ENCODE measurements around the gene BAG5.
"Not testable (repeated sequence)": the region's sequence is repeated elsewhere in the genome, so short reads cannot be mapped to it uniquely, and the experiment has no call there.

BAG5 gene

DNA sequence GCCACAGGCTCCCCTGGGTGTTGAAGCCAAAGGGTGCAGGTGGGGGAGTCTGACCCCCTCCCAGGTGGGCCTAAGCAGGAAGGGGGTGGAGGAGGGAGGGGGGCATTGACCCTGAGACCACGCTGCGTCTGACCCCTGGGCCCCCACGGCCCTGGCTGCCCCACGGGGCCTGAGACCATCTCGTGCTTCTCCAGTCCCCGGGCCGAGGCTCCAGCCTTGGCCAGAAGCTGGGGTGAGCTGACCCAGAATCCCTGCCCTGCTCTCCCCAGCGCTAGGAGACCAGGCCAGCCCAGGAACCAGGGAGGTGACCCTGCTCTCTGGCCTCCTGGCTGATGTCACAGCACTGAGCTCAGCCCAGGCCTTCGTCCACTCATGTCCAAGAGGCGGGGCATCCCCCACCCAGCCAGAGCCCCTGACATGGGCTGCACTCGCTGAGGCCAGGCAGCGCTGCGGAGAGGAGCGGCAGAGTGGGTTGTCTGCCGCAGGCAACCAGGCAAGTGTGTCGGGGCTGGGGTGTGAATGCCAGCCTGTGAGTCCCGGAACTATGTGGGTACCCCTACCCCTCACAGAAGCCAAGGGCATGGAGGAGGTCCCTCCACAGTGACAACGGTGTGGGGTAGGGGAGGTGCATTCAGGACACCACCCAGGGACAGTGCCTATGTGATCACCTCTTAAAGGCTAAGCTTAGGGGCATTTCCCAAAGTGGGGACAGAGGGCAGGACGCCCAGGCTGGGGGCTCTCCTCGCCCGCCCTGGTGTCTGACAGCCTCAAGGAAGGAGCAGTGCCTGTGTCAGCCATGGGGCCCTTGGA, 27.2 kb downstream of the BAG5 start:
- in situ Hi-C loops (cut with HindIII; ENCODE audit: low sequenced_read_pairs): no loop called here

DNA sequence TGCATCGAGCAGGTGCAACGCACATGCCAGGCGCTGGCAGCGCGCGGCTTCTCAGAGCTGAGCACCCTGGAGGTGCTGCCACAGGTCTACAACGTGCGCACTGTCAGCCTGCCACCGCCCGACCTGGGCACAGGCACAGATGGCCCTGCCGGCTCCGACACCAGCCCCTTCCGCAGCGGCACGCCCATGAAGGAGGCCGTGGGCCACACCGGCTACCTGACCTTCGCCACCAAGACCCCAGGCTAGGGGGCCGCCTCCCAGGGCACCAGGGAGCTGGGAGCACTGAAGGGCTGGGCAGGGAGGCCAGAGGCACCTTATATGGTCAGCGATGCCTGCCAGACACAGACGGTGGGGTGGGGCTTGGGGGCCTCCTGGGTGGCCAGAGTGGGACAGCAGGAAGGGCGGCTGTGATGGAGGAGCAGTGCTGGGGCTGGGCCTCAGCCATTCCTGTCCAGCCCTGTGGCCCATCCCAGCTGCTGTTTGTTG, 27.8 kb downstream of the BAG5 start:
- in situ Hi-C loops (cut with HindIII; ENCODE audit: low sequenced_read_pairs): no loop called here

DNA sequence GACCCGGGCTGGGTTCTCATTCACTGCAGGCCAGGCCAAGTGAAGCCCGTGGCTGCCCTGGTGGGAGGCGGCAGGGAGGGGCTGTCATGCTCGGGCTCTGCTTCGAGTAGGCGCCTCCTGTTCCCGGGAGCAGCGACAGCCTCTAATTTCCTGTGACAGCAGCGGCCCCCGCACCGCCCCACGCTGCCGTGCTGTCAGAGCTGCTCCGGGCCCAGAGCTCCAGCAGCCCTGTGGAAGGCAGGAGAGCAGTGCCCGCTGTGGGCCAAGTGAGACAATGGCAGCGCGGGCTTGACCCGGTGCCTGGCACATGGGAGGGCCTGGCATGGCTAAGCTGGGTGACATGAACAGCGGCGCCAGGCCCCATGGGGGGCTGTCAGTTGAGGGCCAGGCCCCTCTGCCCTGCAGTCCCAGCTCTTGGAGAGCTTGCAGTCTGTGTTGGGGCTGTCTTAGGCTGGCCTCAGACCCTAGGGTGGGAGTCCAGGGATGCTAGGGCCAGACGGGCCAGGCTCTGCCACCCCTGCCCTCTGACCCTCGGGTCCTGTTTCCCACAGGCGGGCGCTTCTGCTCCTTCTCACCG, 28.4 kb downstream of the BAG5 start:
- in situ Hi-C loops (cut with HindIII; ENCODE audit: low sequenced_read_pairs): no loop called here

DNA sequence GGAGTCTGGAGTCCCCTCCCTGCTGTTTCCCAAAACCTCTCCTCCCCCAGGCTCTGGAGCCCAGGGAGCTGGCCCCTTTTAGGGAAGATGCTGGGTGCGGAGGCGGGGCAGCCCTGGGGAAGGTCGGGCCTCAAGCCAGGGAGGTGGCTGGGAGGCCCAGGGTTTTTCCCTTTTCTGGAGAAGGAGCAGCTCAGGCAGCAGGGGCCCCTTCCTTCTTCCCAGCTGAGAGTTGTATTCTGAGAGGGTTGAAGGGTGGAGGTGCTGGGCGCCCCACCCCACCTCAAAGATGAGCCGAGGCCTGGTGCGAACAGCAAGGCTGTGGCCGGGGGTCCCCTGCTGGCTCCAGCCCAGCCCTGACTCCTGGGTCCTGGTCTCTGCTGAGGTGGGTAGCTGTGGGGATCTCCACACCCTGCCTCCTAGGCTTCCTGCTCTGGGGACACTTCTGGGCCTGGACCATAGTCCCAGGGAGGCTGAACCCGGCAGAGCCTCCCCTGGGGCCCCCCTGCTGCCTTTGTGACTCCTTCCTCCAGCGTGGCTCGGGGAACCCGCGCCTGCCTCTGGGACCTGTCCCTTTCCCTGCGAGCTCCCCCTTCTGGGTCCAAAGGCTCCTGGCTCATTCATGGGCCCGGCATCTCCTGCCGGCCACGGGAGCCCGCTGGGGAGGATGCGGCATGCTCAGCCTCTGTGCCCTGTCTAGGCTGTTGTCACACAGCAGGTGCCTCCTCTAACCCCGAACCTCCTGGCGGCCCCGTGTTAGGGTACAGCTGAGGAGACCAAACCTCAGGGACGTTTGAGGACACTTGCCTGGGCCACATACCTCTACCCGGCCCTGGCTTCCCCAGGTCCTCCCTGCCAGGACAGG, 29.1 kb downstream of the BAG5 start:
- in situ Hi-C loops (cut with HindIII; ENCODE audit: low sequenced_read_pairs): no loop called here

DNA sequence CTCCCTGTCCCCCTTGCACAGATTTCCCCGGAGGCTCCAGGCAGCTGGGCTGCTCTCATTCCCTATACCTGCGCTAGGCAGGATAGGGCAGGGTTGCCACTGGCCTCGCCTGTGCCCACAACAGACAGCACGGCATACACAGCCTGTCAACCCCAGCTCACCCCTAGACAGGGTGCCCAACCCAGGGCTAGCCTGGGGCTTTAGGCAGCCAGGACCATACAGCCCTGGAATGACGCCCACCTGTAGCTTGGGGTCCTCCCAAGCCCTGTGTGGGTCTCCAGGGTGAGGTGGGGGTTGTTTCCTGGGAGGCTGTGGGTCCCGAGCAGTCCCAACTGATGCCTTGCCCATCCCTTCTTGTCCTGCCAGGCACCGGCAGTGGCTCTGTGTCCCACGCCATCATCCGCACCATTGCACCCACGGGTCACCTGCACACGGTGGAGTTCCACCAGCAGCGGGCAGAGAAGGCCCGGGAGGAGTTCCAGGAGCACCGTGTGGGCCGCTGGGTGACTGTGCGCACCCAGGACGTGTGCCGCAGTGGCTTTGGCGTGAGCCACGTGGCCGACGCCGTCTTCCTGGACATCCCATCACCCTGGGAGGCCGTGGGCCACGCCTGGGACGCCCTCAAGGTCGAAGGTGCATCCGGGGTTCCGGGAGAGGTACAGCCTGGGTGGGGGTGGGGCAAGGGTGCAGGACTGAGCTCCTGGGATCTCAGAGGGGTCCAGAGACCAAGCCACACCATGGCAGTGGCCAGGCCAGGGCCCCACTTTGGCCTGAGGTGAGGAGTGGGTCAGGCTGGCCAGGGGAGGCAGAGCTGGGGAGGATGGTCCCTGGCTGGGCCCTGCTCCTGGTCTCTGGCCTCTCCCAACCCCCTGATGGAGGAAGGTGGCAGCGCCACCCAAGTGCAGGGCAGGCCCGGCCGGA, 30.0 kb downstream of the BAG5 start:
- in situ Hi-C loops (cut with HindIII; ENCODE audit: low sequenced_read_pairs): no loop called here

DNA sequence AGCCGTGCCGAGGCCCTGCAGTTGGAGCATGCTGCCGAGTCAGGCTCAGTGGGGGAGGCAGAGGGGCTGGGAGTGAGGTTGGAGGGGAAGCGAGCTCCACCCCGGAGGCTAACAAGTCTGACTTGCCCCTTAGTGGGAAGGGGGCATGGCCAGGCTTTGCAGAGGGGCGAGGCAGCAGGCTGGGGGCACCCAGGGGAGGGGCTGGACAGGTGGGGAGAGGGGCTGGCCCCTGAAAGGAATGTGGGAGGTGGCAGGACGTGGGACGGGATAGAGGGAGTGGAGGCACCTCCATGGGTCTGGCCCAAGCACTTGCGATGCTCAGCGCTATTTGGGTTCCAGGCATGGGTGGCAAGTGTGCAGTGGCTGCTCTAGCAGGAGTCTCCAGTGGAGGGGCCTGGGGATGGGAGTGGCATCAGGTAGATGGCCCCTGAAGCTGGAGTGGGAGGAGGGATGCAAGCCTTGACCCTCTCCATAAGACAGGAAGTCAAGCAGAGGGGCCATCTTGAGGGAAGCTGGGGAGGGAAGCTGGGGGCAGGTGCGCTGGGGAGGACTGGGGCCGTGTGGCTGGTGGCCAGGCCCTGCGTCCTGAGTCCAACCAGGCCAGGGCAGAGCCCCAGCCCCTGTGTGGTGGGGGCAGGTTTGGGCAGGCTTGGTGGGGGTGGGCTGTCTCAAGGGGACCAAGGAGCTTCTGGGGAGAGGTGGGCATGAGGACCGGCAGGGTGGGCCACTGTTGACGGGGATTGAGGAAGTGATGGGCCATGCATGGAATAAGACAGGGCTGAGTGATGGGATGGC, 30.8 kb downstream of the BAG5 start:
- in situ Hi-C loops (cut with HindIII; ENCODE audit: low sequenced_read_pairs): no loop called here

DNA sequence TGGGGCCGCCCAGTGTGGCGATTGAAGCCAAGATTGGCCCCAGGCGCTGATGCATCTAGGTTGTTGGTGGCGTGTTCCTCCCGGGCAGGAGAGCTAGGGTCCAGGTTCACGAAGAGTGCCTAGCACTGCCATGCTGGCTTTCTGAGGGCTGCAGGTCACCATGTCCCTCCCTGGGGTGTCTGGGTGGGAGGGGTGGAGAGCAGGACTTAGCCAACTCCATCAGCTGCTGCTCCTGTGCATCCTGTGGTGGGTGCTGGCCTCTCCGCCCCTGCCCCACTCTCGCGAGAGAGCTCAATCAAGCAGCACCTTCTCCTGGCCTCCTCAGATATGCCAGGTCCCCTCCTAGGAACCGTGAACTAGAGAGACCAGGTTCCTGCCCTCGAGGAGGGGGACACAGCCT, 31.6 kb downstream of the BAG5 start:
- in situ Hi-C loops (cut with HindIII; ENCODE audit: low sequenced_read_pairs): no loop called here

DNA sequence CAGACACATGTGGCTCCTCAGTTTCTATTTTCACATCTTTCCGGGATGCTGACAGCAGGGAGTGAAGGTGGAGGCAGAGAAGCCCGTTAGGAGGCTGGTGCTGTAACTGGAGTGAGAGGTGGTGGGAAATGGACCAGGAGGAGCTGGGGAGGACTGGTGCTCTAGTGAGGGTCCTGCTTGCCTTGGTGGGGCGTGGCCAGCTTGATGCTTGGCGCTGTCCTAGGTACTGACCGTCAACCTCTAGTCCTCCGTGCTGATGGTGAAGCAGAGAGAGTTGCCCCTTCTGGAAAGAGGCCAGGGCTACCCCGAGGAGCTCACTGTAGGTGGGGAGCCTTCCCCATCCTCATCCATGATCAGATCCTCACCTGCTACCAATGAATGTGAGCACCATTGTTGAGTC, 32.1 kb downstream of the BAG5 start:
- in situ Hi-C loops (cut with HindIII; ENCODE audit: low sequenced_read_pairs): no loop called here

DNA sequence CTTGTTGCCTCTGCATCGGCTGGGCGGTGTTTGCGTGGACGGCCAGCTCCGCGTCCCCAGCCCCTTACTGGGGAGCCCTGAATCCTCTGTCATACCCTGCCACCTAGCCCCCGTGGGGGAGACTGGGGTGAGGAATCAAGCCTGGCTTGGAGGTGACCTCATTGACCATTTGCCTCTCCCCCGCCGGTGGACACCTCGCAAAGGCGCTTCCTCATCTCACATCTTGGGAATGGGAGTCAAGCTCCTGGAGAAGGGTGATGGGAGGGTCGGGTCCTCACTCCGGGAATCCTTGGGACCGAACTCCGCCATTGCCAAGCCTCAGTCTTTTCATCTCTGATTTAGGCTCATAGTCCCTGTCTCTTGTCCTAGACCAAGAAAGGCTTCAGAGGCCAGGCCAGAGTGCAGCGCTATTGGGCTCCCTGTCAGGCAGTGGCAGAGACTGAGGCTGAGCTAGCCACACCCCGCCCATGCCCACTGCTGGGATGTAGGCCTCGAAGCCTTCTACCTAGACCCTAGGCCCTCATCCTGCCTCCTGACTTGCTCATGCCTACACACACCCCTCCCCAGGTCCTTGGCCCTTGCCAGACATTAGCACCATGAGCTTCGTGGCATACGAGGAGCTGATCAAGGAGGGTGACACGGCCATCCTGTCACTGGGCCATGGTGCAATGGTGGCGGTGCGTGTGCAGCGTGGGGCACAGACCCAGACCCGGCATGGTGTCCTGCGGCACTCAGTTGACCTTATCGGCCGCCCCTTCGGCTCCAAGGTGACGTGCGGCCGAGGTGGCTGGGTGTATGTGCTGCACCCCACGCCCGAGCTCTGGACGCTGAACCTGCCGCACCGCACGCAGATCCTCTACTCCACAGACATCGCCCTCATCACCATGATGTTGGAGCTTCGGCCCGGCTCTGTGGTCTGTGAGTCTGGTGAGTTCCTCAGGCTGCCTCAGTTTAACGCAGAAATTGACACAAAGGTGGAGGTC, 32.8 kb downstream of the BAG5 start:
- in situ Hi-C loops (cut with HindIII; ENCODE audit: low sequenced_read_pairs): no loop called here

DNA sequence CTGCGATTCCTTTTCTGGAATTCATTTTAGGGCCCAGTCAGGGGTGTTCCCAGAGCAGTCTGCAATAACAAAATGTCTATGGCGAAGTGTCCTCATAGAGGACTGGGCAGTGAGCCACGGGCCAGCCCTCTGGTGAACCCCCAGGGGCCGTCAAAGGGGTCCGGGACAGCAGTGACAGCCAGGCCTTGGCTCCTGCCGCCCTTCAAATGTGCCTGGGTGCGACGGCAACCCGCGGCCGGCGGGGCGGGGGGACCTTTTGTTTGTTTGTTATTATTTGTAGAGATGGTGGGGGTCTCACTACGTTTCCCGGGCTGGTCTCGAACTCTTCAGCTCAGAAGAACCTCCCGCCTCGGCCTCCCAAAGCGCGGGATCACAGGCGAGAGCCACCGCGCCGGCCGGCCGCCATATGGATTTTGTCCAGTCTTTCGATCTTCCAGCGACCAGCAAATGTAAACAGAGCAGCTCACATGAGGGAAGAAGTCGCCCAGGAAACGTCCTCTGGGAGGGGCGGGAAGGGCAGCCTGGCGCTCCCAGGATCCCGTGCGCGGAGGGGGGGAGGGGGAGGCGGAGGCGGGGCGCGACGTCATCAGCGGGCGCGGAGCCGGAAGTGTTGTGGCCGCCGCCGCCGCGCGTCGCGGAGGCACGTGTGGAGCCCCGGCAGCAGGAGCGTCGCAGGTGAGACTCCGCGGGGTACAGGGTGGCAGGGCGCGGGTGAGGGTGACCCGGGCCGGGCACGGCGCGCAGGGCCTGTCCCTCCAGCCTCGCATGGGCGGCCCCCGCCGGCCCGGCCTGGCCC, 33.7 kb downstream of the BAG5 start, which contains the start of gene TRMT61A:
TRMT61A (plus strand) TSS at position 610 of the 796 bp plus-strand sequence. CDS start 783 bp downstream, outside the sequence.
- in situ Hi-C loops (cut with HindIII; ENCODE audit: low sequenced_read_pairs): no loop called here

DNA sequence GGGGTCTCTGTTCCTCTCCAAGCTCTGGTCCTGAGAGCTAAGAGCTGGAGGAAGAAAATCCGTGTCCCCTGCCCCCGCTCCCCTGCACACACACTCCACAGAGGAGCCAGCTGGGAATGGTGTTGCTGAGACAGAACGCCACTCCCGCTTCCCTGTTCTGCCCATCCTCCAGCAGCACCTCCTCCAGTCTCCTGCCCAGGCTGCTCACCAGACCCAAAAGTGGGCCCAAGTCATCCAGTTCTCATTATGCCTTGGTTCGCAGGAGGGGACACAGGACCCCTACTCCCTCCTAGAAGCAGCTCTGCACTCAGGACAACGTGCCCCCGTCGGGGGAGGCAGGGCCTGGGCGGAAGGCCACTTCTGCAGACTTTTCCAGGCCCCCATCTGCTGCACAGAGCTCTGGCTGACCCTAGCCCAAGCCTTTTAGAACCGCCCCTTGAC, 34.3 kb downstream of the BAG5 start:
- in situ Hi-C loops (cut with HindIII; ENCODE audit: low sequenced_read_pairs): no loop called here

DNA sequence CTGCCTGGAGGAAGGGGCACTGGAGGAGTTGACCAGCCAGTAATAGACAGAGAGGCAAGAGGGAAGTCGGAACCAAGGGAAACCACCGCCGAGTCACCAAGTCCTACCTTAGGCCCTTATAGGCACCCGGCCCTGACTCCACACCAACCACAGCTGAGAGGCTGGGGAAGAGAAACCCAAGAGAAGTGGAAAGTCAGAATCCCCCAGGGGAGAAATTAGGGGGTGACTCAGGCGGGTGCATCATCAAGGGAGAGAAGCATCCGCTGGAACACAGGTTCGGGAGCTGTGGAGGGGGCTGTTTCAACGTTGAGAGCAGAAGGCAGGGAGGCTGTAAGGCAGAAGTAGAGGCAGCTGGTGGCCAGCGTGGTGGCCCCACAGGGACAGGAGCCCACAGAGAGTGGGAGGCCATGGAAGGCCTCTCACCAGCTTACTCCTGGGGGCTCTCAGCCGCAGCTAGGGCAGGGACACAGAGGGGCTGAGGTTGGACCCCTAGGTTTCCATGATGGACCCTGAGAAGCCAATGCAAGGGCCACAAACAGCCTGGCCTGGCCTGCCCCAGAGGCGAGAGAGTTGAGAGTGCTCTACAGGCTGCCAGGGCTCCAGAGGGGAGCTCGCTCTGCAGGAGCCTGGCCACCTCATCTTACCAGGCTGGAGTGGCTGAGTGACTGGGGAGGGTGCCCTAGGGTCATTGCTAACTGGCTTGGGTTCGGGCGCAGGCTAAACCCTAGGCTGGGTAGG, 34.9 kb downstream of the BAG5 start:
- in situ Hi-C loops (cut with HindIII; ENCODE audit: low sequenced_read_pairs): no loop called here

DNA sequence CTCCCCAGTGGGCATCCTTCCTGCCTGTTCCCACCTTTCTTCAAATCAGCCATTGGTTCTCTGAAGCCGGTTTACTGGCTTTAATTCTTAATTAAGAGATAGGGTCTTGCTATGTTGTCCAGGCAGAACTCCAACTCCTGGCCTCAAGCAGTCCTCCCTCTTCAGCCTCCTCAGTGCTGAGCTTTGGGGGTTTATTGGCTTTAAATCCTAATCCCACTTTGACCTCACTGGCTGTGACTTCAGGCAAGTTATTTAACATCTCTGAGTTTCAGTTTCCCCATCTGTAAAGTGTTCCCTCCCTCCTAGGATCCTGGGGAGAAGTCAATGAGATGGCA, 35.6 kb downstream of the BAG5 start:
- in situ Hi-C loops (cut with HindIII; ENCODE audit: low sequenced_read_pairs): no loop called here

DNA sequence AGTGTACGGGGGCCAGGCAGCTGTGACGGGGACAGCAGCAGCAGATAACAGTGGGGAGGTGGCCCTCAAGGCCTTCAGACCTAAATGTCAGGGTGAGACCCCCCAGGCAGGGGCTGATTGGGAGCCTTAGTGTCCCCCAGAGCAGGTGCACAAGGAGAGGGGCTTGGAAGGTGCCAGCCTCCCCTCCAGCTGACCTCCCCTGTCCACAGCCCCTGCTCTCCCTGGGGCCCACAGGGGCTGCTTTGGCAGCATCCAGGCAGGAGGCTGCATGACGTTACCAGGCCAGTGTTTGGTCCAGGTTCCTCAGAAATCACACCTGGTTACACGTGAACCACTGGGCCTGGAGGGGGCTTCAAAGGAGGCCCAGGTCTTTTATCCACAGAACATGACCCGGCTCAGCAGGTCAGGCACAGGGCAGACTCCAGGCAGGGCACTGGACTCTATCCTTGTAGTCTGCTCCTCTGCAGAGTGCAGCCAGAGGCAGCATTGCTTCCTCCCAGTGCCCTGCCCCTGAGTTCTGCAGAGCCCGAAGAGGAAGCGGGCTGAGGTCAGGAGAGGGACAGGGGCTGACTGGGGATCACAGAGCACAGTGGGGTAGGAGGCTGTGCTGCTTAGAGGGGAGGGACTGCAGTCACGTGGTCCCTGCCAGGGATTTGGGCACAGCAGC, 36.1 kb downstream of the BAG5 start:
- in situ Hi-C loops (cut with HindIII; ENCODE audit: low sequenced_read_pairs): no loop called here

DNA sequence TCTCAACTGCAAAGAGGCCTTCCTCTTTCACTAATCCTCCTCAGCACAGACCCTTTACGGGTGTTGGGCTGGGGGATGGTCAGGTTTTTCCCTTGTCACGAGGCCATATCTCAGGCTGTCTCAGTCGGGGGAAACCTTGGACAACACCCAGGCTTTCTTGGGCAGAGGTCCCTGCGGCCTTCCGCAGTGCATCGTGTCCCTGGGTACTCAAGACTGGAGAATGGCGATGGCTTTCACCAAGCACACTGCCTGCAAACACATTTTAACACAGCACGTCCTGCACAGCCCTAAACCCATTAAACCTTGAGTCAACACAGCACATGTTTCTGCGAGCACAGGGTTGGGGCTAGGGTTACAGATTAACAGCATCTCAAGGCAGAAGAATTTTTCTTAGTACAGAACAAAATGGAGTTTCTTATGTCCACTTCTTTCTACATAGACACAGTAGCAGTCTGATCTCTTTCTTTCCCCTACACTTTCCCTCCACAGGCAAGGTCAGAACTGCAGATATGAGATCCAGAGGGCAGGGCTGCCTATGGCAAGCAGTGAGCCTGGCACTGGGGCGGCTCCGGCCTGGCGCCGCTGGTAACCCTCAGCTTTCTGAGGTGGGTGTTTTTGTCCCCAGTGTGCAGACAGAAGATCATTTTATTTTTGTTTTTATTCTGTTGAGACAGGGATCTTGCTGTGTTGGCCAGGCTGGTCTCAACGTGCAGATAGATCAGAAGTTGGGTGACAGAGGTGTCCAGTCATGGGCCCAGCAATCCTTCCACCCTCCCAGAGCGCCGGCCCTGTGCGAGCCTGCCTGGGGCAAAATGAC, 36.8 kb downstream of the BAG5 start:
- in situ Hi-C loops (cut with HindIII; ENCODE audit: low sequenced_read_pairs): not testable (repeated sequence)
